Type B pancreatic cell (in vitro differentiated cells): Measurements from ENCODE around the gene TNS4. TPM values are rescaled to one million over a fixed set of nuclear protein-coding genes. Genes with fewer than 3 reads are reported as not detected.

Experiments
- DNase-seq: peaks from one replicate; pipeline ENCODE4 v3.0.0; 2021; ENCODE audit warnings: mixed read lengths; ENCODE audit not compliant: unreplicated experiment; ENCODE audit errors: extremely low spot score
- H3K27ac Mint-ChIP-seq: 2 replicates; pipeline ENCODE4 v1.8.0; 2021; ENCODE audit warnings: mild to moderate bottlenecking, mixed read lengths
- H3K27me3 Mint-ChIP-seq: 2 replicates; pipeline ENCODE4 v1.8.0; 2021; ENCODE audit warnings: mixed read lengths
- H3K36me3 Mint-ChIP-seq: 2 replicates; pipeline ENCODE4 v1.8.0; 2021; ENCODE audit warnings: mixed read lengths
- H3K4me1 Mint-ChIP-seq: one replicate; pipeline ENCODE4 v1.8.0; 2021; ENCODE audit warnings: mixed read lengths; ENCODE audit not compliant: unreplicated experiment
- H3K4me3 Mint-ChIP-seq: 2 replicates; pipeline ENCODE4 v1.8.0; 2021; ENCODE audit warnings: mild to moderate bottlenecking, mixed read lengths
- H3K9me3 Mint-ChIP-seq: 2 replicates; pipeline ENCODE4 v1.8.0; 2021; ENCODE audit warnings: mixed read lengths
- CTCF ChIP-seq: fragments of 200-600 bp; sonication (generic); conservative IDR thresholded peaks from 2 replicates; pipeline ENCODE4 v1.5.0; 2021; ENCODE audit warnings: antibody characterized with exemption, mild to moderate bottlenecking
- total RNA-seq: library from RNA; stranded (reverse); gene quantifications from 2 replicates; pipeline ENCODE4 v1.2.1, GENCODE V29; 2021; ENCODE audit warnings: low replicate concordance

Gene TNS4
- total RNA-seq, 1 donor from 2014 or later: 2.3 TPM

- H3K9me3 Mint-ChIP-seq: no peaks in the 10 kb centered on the region
- H3K27ac Mint-ChIP-seq: peak overlapping the region; percentile 90
- DNase-seq: no peak
- H3K27me3 Mint-ChIP-seq: peaks cover 3% of the 10 kb centered on the region
- H3K4me3 Mint-ChIP-seq: peak overlapping the region; percentile 63
- no peak for TF ChIP-seq CTCF
- H3K4me1 Mint-ChIP-seq: peaks cover 38% of the 10 kb centered on the region
- no peaks in the 10 kb centered on the region for H3K36me3 Mint-ChIP-seq
These were observed 15.4 kb downstream of the TNS4 start for GRCh38 chr17:40485851-40486521.

GRCh38 chr17:40484973-40485530 lies 16.4 kb downstream of the TNS4 start:
- no peak for TF ChIP-seq CTCF
- Mint-ChIP-seq H3K27ac (no peak overlapping the region), H3K4me1 (peaks cover 31% of the 10 kb centered on the region), H3K27me3 (peaks cover 3% of the 10 kb centered on the region), H3K36me3 (no peaks in the 10 kb centered on the region), H3K4me3 (no peak overlapping the region), H3K9me3 (no peaks in the 10 kb centered on the region)
- no peak for DNase-seq

GRCh38 chr17:40484285-40484972 lies 17.0 kb downstream of the TNS4 start:
- DNase-seq: no peak
- Mint-ChIP-seq H3K27ac (no peak overlapping the region), H3K9me3 (no peaks in the 10 kb centered on the region), H3K4me3 (no peak overlapping the region), H3K36me3 (no peaks in the 10 kb centered on the region), H3K4me1 (peaks cover 31% of the 10 kb centered on the region), H3K27me3 (peaks cover 3% of the 10 kb centered on the region)
- TF ChIP-seq CTCF: no peak

GRCh38 chr17:40483679-40484078 lies 17.7 kb downstream of the TNS4 start:
- peak overlapping the region; percentile 19 for H3K27ac Mint-ChIP-seq
- DNase-seq: no peak
- no peak for TF ChIP-seq CTCF
- H3K36me3 Mint-ChIP-seq: no peaks in the 10 kb centered on the region
- H3K4me1 Mint-ChIP-seq: peaks cover 28% of the 10 kb centered on the region
- H3K4me3 Mint-ChIP-seq: no peak overlapping the region
- H3K9me3 Mint-ChIP-seq: no peaks in the 10 kb centered on the region
- peaks cover 3% of the 10 kb centered on the region for H3K27me3 Mint-ChIP-seq

- TF ChIP-seq CTCF: no peak
- no peak for DNase-seq
- Mint-ChIP-seq H3K27ac (no peak overlapping the region), H3K4me3 (no peak overlapping the region), H3K36me3 (no peaks in the 10 kb centered on the region), H3K4me1 (peaks cover 26% of the 10 kb centered on the region), H3K9me3 (no peaks in the 10 kb centered on the region), H3K27me3 (peaks cover 3% of the 10 kb centered on the region)
These were observed 18.7 kb downstream of the TNS4 start for GRCh38 chr17:40482722-40483121.
